HG03457 (cell line): ENCODE data around the gene RARRES1.

ENCODE experiments used
- ATAC-seq: cut with Tn5 transposase; IDR thresholded peaks from one replicate; pipeline ENCODE4 v1.9.1; 2021; ENCODE audit warnings: moderate number of reproducible peaks; ENCODE audit not compliant: unreplicated experiment

RARRES1 gene

GRCh38 chr3:158737410-158737809 is 5.2 kb upstream of the RARRES1 start:
- no peak for ATAC-seq

- ATAC-seq, result no peak
Observed at GRCh38 chr3:158735296-158736033, 3.2 kb upstream of the RARRES1 start.

- no peak for ATAC-seq
Observed at GRCh38 chr3:158733656-158734055, 1.4 kb upstream of the RARRES1 start.

DNA sequence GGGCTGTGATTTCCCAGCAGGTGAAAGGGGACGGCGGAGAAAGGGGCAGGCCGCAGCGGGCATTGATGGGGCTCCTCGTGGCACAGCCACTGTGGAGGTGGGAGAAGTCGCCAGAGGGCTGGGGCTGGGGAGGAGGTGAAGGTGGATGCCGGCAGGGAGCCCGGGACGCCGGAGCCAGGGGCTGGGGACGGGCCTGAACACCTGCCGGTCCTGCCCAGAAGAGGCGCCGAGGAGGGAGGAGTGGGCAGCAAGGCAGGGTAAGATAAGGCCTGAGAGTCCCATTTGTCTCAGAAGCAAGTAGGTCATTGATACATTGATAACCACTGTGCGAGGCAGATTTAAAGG is 571 bp upstream of the RARRES1 start:
- no peak for ATAC-seq

GRCh38 chr3:158731486-158731885 is 771 bp downstream of the RARRES1 start:
- no peak for ATAC-seq

DNA sequence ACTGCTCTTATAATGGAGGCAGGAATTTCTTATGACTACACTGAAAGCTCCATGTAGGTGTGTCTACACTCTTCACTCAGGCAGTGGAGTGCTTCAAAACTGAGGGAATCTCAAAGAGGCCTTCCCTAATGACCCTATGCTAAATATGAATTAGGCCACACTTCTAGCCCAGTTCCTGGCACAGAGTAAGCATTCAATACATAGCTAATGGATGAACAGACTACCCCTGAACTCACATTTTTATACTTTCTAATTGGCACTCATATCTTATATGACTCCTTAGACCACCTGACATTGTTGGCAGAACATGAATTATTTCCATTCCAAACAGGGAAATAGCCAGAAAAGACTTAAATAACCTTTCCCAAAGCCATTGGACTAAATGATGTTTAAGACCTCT is 3.4 kb downstream of the RARRES1 start:
- no peak for ATAC-seq

- no peak for ATAC-seq
Observed at GRCh38 chr3:158728061-158728377, 4.2 kb downstream of the RARRES1 start.

GRCh38 chr3:158727206-158728060 is 4.8 kb downstream of the RARRES1 start:
- no peak for ATAC-seq

- no peak for ATAC-seq
Observed at GRCh38 chr3:158725348-158726011, 6.8 kb downstream of the RARRES1 start.

DNA sequence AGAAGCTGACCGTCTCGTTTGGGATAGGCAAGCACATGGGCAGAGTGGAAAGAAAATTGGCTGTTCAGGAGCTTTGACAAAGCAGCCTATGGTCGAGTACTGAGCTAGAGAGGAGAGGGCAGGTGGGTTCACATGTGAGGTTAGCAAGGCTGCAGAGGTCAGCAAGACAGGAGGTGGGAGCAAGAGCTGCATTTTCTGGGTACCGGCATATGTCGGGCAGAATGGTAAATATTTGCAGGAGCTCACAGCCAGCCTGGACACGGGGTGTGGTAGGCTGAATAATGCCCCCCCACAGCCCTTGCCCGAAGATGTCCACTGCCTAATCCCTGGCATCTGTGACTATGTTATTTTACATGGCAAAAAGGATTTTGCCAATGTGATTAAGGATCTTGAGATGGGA is 8.3 kb downstream of the RARRES1 start:
- no peak for ATAC-seq

DNA sequence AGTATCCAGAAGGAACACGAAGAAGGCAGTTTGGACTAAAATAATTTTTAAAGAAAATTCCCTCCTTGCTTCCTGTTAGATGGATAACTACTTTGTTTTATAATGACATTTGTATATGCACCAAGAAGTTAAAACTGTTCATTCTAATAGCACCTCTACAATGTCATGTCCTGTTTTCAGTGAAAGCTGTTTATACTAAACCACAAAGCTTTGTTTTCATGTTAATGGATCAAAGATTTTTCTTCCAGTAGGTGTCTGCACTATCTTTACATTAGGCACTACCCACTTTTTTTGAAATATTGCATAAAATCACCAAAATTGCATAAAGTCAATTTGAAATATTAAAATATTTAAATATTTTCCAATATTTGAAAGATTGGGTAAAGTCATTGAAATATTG is 10.1 kb downstream of the RARRES1 start:
- no peak for ATAC-seq

GRCh38 chr3:158718490-158719170 is 13.6 kb downstream of the RARRES1 start:
- ATAC-seq, result no peak

DNA sequence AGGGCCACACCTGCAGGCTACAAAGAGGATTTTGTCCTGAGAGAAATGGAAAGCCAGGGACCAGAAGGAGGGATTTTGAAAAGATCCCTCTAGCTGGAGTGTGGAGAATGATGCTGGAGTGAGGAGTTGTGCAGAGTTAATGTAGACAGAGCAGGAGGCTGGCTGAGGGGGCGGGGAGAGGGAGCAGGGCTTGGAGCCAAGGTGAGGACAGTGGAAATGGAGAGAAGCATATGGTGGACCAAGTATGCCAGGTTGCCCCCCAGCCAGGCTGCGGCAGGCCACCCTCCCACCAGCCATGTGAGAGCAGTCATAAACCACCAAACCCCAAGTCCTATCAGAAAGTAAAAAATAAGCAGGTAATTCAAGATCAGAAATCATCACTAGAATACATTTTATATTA is 14.7 kb downstream of the RARRES1 start:
- ATAC-seq, result no peak

GRCh38 chr3:158713094-158713499 is 19.2 kb downstream of the RARRES1 start:
- ATAC-seq, result no peak

GRCh38 chr3:158712443-158712842 is 19.8 kb downstream of the RARRES1 start:
- no peak for ATAC-seq

- no peak for ATAC-seq
Observed at GRCh38 chr3:158711886-158712285, 20.4 kb downstream of the RARRES1 start.

GRCh38 chr3:158710601-158711000 is 21.7 kb downstream of the RARRES1 start:
- no peak for ATAC-seq

- ATAC-seq, result no peak
Observed at GRCh38 chr3:158709666-158710083, 22.6 kb downstream of the RARRES1 start.

DNA sequence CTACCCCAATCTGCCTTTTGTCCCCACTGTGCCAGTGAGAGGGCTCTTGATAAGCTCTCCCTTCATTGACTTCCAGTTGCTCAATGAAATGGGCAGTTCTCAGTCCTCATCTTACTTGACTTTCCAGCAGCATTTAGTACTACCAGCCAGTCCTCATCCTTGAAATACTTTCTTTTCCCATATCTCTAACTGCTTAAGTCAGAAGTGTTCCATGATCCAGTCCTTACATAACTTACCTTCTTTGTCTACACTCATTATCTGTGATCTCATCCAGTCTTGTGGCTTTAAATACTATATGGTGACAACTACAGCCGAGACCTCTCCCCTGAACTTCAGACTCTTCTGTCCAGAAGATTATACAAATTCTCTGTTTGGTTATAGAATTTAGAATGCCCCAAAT is 28.7 kb downstream of the RARRES1 start:
- no peak for ATAC-seq

DNA sequence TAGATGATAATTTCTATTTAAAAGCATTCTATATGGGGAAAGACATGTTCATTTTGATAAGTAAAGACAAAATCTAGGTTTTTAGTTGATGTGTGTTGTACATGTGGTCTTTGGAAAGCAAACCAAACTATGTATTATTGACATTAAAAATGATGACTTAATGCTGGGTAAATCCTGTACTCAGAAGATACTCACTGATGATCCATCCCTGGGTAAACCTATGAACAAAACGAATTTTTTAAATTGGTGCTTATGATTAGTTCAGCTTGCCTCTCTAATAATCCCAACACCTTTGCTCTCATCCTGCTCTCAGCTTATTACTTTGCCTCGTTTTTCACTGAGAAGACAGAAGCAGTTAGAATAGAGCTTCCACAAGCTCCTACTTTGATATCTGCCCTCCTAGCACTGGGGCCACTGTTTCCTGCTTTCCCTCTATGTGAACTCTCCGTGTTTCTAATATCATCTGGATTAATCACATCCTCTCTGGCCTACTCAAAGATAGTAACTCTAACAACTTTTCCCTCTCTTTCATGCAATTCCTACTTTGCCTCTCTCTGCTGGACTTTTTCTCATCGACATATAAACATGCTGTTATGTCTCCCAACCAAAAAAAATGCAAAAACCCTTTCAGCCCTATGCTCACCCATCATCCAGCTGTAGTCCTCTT is 29.3 kb downstream of the RARRES1 start:
- no peak for ATAC-seq
